CD4-positive, alpha-beta T cell treated with Interleukin-12 subunit alpha and Interleukin-12 subunit beta, for 1 hour (primary cell): ENCODE results near the gene SNRNP27.

Source experiments
- DNase-seq: peaks from one replicate; pipeline ENCODE4 v3.0.0-alpha.2; 2020

SNRNP27 gene

DNA sequence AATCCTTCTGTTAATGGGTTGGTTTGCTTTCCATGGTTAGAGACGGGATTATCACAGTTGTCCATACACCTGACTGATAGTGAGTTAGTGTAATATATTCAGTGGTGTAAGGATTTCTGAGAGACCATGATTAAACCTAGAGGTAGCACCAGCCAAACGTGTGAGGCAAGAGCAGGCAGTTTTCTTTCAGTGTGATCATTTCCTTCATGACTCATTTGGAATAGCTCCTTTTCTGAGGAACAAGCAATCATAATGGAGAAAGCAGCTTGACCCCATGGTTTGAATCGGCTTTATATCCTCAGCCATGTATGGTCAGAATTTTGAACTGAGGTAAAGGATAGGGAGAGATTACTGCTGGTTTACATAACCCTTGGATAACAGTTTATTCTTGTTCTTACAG is 24.1 kb downstream of the SNRNP27 start:
- no peak for DNase-seq

DNA sequence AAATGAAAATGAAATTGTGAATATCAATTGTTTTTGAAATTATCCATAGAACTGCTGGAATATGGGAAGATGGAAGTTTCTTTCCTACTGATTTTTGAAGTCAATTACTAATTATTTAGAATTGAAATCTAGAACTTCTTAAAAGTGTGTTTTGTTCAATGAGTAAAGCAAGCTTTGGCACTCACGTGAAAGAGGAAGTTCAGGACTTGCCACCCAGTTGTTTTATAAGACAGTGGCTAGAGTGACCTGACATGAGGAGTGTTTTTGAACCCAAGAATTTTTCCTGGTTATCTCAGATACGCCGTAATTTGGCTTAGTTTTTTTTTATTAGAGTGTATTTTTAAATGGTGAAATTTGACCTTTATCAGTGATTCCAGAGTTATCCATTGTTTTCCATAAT is 24.6 kb downstream of the SNRNP27 start:
- no peak for DNase-seq

DNA sequence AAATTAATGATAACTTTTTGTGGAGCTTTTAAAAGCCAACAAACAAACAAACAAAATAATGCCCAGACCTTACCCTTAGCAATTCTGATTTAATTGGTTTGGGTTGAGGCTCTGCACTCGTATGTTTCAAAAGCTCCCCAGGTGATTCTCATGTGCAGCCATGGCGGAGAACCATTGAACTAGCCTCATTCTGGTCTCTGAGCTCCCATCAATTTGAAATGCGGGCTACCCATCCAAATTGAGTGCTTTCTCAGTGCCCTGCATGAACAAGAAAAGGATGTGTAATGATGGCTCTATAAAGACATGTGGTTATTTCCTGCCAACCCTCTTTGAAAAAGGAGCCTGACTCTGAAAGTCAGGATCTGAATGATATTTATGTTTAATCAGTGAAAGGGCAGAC is 29.4 kb downstream of the SNRNP27 start:
- DNase-seq: no peak

DNA sequence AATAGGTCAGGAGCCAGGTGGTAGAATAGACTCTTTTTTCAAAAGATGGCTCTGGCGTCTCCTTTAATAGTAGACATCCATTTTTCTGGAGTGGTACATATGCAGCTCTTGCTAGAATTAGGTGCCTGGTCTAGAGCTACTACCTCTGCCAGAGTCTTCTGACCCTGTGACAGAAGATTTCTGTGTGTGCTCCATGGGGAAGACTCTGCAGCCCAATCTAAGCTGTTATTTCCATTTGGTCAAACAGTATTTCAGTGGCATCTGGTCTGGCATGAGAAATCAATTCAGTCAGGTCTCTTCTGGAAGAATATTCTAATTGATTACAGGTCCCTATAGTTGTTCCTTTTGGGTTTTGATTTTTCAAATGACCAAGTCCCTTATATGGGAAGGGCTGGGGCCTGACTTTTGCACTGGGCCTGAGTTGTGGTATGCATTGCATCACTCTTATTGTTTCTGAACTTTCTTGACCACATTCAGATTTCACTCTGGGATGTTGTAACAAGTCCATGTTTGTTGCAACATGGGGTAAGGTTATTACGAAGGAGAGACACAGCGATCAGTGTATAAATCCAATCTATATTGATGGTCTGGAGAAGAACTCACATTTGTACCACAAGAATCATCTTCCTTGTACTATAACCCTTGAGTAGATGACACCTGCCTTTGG is 33.2 kb downstream of the SNRNP27 start:
- no peak for DNase-seq

DNA sequence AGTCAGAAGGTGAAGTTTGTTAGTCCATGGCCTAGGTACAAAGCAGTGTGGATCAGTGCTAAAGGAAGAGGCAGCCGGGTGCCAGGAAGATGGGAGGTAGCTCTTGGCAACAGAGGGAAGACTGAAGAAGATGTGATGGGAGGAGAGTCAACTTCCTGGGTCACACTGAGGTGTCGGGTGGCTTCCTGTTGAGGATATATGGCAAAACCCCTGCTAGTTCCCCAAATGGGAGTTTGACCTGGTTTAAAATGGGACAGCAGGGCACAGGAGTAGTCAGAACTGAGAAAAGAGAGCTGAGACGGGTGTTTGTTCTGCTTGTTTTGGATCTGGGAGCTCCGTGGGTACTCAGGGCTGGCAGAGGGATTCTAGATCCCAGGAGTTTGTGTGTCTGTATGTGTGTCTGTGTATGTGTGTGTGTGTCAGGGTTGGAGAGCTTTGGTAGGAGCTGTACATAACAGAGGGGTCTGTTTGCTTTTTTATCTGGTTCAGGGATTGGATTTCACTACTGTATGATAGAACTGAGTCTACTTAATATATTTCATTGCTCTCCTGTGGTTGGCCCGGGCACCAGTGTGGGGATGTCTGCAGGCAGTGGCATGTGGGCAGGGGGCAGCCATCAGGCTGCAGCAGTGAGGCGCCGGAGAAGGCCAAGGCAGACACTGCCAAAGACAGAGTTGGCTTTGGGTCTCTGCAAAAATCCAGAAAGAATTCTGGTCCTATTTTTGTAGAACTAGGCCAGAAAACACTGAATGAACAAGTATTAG is 38.3 kb downstream of the SNRNP27 start:
- DNase-seq: no peak

DNA sequence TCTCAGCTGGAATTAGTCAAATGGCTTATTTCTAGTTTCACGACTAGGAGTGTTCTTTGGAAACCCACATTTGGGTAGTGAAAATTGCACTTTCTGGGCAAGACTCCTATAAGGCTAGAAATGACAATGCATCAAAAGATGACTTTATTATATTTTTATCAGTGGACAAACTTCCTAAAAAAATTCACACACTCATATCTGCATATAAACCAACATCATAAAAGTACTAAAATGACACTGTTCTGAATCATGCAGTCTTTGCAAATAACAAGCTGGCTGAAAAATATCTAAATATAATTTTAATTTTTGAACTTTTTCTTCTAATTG is 38.8 kb downstream of the SNRNP27 start:
- no peak for DNase-seq

DNA sequence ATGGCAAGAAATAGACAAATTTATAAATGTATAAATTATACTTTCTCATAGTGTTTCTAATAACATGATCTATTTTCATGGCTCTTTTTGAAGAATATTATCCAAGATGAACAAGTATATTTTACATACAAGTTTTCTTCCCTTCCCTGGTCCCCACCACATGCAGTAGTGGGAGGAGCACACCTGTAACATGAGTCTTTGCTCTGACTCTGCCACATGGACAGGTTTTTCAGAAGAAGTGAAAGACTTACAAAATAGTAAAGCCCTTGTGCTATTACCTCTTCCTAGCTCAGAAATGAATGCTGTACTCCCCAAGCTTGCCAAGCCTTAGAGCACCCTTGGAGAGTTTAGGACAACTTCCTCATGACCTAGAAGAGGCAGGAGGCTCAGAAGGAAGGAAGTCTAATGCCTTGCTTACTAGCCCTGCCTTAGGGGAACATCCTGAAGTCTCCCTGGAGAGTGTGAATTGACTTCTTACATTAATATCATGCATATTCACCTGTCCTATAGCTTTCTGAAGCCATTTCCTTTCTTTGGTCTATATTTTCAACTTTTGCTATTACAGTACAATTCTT is 39.6 kb downstream of the SNRNP27 start:
- DNase-seq: no peak

DNA sequence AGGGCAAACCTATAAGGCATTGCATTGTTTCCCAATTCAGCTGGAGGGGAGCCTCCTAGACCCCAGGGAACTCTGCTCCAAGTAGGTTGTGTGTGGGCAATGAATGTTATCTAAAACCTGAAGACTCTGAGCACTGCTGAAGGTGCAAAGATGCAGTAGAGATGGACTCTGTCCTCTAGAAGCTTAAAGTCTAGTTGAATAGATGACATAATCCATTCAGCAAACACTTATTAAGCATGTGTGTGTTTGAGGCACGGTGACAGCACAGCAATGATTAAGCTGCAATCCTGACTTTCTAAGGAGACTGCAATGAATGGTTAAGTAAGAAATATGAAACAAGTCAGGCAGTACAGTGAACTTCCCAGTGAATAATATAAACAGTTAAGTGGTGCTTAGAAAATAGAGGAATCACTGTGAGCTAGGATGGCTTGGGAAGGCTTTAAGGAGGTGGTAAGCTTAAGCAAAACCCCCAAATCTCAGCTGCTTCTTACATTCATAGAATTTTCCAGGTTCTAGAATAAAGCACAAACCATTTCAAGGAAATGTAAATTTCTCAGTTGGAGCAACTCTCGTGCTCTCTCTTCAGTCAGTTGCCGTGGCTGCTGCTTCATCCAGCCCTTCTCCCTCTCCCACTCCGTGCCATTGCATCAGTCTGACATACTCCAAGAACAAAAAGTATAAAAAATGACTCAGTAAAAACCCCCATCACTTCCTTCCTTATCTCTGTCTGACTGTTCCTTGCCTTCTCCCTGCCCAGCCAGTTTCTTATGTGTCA is 40.3 kb downstream of the SNRNP27 start:
- no peak for DNase-seq

DNA sequence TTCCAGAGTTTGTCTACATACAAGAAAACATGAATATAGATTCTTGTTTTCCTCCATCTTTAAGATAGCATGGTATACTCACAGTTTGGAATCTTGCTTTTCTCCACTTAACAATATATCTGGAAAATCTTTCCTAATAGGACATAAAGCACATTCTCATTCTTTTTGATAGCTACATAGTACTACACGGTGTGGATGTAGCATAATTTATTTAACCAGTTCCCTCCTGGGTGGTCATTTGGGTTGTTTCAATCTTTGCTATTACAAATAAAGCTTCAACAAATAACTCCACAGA is 40.8 kb downstream of the SNRNP27 start:
- no peak for DNase-seq

DNA sequence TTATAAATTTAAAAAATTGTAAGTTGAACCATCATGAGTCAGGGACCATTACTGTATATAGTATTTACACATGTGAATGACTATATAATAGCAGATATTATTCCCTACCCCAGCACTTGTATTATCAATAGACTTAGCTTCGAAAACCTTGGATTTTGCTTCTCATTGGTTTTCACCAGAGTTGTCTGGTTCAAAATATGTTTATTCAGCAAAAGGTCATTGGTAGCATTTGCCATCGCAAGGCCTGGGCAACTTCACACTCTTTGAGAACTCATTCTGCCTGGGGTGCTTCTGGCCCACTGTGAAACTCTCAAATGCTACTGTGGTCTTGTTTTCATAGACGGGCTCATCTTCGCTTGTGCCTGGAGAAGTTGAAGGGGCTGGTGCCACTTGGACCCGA is 41.3 kb downstream of the SNRNP27 start:
- DNase-seq: no peak

DNA sequence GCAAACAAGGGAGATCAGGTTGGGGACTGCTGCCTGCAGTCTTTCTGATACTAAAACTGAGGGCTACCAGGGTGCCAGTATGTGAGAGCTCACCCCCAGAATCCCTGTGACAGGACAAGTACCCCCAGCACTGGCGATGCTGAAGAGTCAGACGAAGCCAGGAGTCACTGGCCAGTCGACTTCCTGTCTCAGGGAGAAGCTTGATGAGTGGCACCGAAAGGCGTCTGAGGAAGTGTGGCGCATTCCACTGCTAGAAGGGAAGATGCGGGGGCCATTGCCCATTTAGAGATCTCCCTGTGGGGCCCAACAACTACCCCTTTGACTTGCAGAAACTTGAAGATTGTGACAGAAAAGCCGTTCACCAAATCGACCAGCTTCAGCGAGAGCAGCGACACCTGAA is 43.1 kb downstream of the SNRNP27 start:
- DNase-seq: no peak

DNA sequence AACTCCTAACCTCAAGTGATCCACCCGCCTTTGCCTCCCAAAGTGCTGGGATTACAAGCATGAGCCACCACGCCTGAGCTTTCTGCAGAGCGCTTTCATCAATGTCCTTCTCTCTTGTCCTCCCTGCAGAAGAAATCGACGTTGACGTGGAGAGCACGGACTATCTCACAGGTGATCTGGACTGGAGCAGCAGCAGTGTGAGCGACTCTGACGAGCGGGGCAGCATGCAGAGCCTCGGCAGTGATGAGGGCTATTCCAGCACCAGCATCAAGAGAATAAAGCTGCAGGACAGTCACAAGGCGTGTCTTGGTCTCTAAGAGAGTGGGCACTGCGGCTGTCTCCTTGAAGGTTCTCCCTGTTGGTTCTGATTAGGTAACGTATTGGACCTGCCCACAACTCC is 44.2 kb downstream of the SNRNP27 start:
- no peak for DNase-seq

DNA sequence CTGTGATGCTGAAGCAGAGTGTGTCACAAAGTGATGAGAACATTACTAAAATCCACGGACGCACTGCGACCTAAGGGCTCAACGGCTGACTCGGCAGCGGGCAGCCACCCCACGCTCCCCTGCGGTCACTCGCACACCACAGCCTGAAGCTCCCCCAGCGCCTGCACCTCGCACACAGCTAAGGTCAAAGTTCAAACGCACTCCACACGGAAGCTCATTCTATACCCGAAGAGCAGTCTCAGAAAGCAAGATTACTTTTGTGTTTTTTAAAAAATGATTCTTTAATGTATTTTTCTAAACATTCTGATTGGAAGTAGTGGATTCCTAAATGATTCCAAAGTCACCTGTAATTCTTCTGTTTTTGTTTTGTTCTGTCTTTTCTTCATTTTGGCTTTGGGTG is 46.0 kb downstream of the SNRNP27 start:
- DNase-seq: no peak

DNA sequence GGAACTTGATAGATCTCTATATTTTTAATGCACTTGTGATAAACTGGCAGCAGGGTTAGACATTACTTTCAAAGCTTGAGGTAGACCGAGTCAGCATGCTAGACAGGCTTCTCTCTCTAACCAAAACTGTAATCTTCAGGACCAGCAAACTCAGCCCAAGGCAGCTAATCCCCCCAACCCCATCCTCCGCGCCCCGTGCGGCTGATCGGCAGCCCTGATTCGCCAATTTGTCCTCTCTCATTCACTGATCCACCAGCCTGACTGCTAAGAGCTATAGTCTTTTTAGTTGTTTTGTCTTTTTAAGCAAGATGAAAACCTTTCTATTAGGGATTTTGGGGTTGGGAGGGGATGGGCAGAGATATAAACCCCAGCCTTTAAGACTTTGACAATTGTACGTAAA is 46.9 kb downstream of the SNRNP27 start:
- DNase-seq: no peak

DNA sequence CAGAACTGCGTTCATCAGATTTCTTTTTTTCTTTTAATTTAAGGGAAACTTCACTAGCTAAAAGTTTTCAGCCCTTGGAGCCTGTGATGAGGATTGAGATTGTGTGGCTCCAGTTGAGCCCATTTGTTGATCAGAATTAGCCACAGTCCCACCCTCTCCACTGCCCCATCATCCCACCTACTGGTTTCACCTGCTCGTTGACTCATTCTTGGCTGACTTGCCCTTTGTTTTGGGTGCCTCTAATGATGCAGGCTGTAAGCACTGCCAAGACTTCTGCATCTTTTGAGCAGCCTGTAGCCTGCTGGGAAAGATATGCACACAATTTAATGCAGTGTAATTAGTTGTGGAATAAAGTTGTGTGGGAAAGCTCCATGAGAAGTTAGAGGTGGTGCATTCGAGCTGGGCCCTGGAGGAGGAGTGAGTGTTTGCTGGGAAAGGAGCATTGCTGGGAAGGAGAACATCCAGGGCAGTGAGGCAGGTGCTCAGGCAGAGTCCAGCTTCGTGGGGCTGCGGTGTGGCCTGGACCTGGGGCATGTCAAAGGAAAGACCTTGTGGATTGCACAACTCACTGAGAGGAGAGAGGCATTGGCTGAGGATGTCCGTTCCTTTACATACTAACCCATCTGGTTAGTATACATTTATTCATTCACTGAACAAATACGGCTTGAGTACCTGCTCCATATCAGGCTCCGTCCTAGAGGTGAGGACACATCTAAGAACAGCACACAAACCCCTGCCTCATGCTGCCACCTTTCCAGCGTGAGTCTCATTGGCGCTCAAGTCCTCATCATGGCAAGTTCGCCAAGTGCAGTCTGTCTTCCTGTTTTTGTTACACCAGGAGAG is 49.5 kb downstream of the SNRNP27 start:
- DNase-seq: no peak

DNA sequence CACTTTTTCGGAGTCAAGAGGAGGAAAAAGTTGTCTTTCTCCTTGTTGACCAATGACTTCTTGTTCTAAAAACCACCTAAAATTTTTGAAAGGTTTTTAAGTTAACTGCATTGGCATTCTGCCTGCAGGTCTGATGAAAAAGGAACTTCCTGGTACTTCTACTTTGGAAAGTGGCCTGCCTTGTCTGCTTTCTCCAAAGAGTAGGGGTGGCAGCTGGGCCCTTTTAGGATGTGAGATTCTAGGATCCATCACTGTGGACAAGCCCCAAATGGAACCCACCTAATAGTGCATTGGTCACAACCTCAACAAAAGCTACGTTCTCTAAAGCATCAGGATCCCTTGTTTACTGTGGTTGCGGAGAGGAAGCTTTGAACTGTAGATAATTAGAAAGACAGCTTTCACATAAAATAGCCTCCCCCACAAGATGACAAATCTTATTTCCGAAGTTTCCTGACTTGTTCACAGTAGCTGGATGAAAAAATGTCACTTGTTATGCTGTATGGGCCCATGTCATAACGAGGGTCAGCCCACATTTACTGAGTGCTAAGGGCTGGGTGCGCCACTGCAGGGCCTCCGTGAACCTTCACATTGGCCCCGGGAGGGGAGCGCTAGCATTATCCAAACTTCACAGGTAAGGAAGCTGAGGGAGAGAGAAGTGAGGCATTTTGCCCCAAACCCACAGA is 50.2 kb downstream of the SNRNP27 start:
- no peak for DNase-seq

DNA sequence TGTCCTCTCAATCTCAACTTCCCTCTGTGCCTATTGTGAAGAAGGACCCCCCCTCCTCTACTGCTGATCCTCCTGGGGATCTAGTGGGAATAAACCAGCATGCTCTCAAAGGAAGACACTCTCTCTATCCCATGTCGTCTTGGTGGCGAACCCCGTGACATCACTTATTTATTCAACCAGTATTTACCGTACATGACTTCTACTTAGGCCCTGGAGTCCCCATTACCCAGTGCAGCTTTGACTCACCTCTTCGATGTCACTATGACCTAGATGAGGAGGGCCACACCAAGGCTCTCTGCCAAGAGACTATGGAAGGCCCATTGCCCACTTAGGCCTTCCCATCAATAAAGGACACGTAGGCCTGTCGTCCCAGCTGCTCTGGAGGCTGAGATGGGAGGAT is 51.0 kb downstream of the SNRNP27 start:
- no peak for DNase-seq

DNA sequence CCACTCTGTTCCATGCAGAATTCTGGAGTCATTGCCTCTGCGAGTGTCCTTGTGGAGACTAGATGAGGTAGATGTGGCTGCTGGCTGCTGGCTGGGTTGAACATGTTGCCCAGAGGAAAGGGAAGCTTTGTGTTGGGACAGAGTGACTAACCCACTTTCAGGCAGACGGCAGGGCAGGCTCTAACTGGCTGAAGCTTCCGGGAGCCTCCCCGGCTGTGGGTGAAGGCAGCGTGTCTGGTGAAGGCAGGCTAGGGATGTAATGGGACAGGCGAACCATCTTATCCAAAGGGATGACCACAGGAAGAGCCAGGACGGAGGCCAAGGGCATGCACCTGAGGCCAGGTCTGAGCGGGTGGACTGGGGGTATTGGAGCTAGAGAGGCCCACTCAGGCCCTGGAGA is 51.7 kb downstream of the SNRNP27 start:
- DNase-seq: no peak

DNA sequence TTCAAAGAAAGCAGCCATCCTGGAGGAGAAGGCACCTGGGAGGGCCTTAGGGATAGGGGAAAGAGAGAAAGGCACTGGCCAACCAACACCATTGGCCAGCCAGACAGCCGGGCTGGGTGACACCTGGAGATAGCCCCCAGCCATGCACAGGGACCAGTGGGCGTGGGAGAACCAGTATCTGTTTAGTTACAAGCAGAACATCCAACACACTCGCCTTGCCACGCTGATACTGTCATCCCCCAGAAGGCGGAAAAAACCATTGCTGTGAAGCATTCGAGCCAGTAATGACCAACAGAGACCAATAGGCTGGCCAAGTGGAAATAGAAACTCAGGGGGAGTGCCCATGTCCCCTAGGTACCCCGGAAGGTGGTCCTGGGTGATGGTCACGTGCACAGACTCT is 52.2 kb downstream of the SNRNP27 start:
- no peak for DNase-seq

DNA sequence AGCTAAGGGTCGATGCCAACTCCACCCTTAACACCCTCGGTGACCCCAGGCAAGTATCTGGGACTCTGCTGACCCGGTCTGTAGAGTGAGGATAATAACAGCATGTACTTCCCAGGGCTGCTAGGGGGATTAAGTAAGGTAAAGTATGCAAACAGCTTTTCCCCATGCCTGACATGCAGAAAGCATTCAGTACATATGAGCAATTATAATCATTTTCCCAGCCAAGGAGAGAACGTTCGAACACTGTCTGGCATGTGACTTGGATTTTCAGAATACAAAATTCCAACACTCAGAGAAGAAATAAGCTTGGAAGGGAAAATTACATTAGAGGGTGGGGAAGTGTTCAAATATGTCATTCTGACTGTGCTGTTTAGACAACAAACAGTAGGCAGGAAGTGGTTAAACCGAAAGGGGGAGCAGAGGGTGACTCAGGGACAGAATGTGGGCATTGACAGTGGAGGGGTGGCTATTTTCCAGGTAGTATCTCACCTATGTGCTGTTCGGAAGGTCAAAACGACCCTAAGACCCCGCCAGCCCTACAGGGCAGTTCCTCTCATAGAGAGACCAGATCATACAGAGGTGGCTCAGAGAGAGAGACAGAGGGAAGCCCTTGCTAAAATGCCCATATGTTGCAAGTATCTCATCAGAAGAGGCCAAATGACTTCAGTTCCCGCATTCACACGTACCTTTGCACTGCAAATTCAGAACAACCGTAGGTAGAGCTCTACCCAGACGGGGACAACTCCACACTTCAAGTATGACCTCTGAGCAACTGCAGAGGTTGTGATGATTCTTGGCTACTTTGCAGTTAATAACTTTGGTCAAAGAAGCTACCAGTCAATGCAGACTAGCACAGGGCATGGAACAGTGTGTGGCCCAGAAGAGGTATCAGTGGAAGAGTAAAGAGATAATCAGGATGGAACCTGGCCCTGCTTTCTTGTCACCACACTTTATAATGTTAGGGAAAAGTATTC is 52.9 kb downstream of the SNRNP27 start:
- DNase-seq: peak; percentile 73

DNA sequence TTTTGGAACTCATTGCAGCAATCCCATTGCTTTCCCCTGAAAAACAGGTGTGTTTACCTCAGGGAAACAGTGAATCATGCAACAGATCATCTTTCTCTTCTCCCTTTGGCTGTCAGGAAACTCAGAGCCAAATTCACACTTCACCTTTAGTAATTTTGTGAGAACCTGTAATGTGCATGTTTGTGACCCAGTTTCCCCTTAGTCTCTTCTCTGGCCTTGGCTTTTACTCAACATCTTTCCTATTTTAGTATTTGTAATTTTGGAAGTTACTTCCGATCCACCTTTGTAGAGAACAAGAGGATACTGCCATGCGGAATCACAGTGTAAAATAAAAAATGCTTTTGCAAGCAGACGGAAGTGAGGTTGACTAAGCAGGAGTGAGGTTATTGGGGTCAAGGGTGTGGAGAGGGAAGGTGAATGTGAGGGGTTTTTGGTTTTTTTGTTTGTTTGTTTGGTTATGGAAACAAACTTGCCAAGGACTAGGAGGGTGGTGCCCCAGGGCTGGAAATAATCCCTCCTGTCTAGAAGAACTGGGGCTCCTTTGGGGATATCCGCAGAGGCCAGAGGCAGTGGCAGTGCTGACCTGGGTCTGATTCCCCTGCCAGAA is 53.7 kb downstream of the SNRNP27 start:
- peak; percentile 17 for DNase-seq
